Heart right ventricle (tissue), 16 donors: ENCODE measurements around the gene TTLL10. TPM values are rescaled to one million over a fixed set of nuclear protein-coding genes. Genes with fewer than 3 reads are reported as not detected.

Experiments used
- ATAC-seq, 8 donors: fragments of 200-7000 bp; cut with Tn5 transposase; one replicate each; pipeline ENCODE4 v1.9.1; 2020; ENCODE audit warnings: mild to moderate bottlenecking in 8 of 8, moderate library complexity in 8 of 8, moderate number of reproducible peaks in 1 of 8
- DNase-seq, 2 donors: peaks; one replicate each; pipeline ENCODE4 v3.0.0-alpha.2; 2020
- H3K27ac ChIP-seq, 10 donors: fragments of 200-600 bp; sonication (generic) in 2 of 10; one replicate each; pipeline versions ENCODE4 v1.5.0 to v1.8.0; 2020 to 2022; ENCODE audit warnings: mild to moderate bottlenecking in 3 of 10
- H3K27me3 ChIP-seq, 7 donors: fragments of 200-600 bp; one replicate each; pipeline ENCODE4 v1.8.0; 2021 to 2022; ENCODE audit warnings: mild to moderate bottlenecking in 2 of 7
- H3K36me3 ChIP-seq, 9 donors: fragments of 200-600 bp; sonication (generic) in 1 of 9; one replicate each; pipeline versions ENCODE4 v1.5.0 to v1.8.0; 2020 to 2022; ENCODE audit warnings: mild to moderate bottlenecking in 2 of 9
- H3K4me1 ChIP-seq, 9 donors: fragments of 200-600 bp; sonication (generic) in 1 of 9; one replicate each; pipeline versions ENCODE4 v1.5.0 to v1.8.0; 2020 to 2022; ENCODE audit warnings: mild to moderate bottlenecking in 4 of 9
- H3K4me3 ChIP-seq, 10 donors: fragments of 200-600 bp; sonication (generic) in 2 of 10; one replicate each; pipeline versions ENCODE4 v1.5.0 to v1.8.0; 2020 to 2022; ENCODE audit warnings: mild to moderate bottlenecking in 7 of 10, moderate library complexity in 2 of 10
- H3K9me3 ChIP-seq, 11 donors: fragments of 200-600 bp in 10 of 11; sonication (generic) in 2 of 11; one replicate each; pipeline versions ENCODE4 v1.5.0 to v1.8.0; 2013 to 2022; ENCODE audit warnings: mild to moderate bottlenecking in 2 of 11, control low read depth in 1 of 11, moderate library complexity in 1 of 11
- WGBS, 2 donors: extraction: QIAGEN DNeasy Blood & Tissue Kit; methylation state at CpG; one replicate each; pipeline ENCODE4 v1.1.7; 2013; ENCODE audit warnings: inconsistent platforms in 1 of 2; 5-methylcytosine and 5-hydroxymethylcytosine counted together
- intact Hi-C, 10 donors: fragments of 100-400 bp; cut with DNase I; formaldehyde crosslinking; loops; one replicate each; pipeline versions ENCODE4 v1.11.1 to v1.14.2; 2022
- polyA plus RNA-seq, 2 donors: library from polyadenylated mRNA; stranded (reverse); fragments of 200-250 nt; gene quantifications; one replicate each; pipeline ENCODE4 v1.2.3, GENCODE V29; 2013
- total RNA-seq, 10 donors: library from RNA; stranded (reverse); fragmentation: NEBNext Ultra II Directional in 3 of 10; extraction: Animal tissue kit (Norgen Biotek cat#: 25700) in 3 of 10; gene quantifications; one replicate each; pipeline versions ENCODE4 v1.2.1 to v1.2.4, GENCODE V29; 2021 to 2023
- TF ChIP-seq, protein P1 (sequence below), 9 donors: fragments of 200-600 bp; sonication (generic) in 2 of 9; IDR thresholded peaks; one replicate each; pipeline versions ENCODE4 v1.5.0 to v1.8.0; 2021 to 2022; ENCODE audit warnings: antibody characterized with exemption in 9 of 9, mild to moderate bottlenecking in 5 of 9, moderate library complexity in 1 of 9
- donor health status: Arrhythmogenic right ventricular cardiomyopathy.
- donor health status: ischemic (EF 13 %, LVEDD 7.1; RV severe dilation, severe dysfunction).
- donor health status: healthy with polysubstance abuse.
- donor health status: DM: no; HTN: yes; CAD: no.
- donor health status: DM: no; HTN: no; CAD: no.
- donor health status: ischemic (EF 25% LVEDD 6.9; RV normal size, moderate dysfunction).
- donor health status: ischemic (EF 25% LVEDD 5.7; RV mildly dilated, moderate dysfunction).
- donor health status: healthy.
- donor health status: DM: yes; HTN: yes; CAD: no.
- donor health status: Ischemic cardiomyopathy.
- donor health status: ischemic (EF 35%, LVEDD 5.7; RV mildly dilated, moderate dysfunction).
- donor health status: nonischemic (EF 11% LVEDD 7.7; RV severe dilation, severe dysfunction).
- donor health status: DM: yes; HTN: yes; CAD: no.
- donor health status: PGD.
- donor health status: ischemic (EF 29% LVEDD 5.4; RV normal size, mild dysfunction).
- donor health status: nonischemic (EF 23%, LVEDD 6.1; RV moderate dilation, normal function).

TTLL10 gene
- total and polyA plus RNA-seq, 12 donors, result 0.09 to 0.53 (median 0.26) TPM; not detected in 3

DNA sequence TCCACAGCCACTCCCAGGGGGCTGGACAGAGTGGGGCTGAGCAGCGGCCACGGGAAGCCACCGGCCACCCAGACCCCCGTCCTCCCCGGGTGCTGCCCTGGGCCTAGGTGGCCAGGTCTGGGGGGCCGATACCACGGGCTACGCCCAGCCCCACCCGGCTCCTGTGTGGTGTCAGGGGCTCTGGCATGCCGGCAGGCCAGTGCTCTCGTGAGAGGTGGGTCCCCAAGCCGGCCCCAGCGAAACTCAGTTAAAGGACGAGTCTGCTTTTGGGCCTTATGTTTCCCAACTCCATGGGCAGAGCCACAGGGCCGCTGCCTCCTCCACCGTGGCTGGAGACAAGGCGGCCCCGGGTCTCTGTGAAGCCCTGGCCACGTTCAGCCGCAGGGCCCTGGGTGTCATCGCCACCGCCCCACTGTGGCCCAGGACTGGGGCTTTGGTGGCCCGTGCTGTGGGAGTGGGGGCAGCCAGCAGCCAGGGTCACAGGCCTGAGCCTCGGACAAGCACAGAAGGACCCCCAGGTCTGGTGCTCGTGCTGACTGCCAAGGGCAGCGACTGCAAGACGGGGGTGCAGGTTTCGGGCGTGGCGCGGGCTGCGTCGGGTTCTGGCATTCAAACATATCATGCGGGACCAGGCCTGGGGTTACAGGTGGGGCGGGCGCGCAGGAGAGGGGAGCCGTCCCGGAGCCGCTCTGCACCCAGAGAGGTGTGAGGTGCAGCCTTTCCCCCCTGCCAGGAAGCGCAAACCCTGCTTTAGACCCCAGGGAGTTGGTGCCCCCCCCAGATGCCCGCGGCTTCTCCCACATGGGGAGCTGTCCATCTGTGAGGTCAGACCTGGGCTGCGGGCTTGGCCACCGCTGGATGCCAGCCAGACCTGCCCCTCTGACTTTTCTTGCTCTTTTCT, 45.9 kb upstream of the TTLL10 start:
- DNase-seq (no peak), ATAC-seq (peak in 1 of 8 donors; percentile 22)
- Histone ChIP-seq H3K27me3 (peaks cover 0 to 3% (median 0%) of the 10 kb centered on the region in 7 donors), H3K4me3 (no peak overlapping the region), H3K9me3 (no peaks in the 10 kb centered on the region), H3K27ac (no peak overlapping the region), H3K4me1 (peaks cover 0 to 2% (median 0%) of the 10 kb centered on the region in 9 donors), H3K36me3 (no peaks in the 10 kb centered on the region)
- WGBS, 2 donors, result 86 to 87% methylated on average over 42 to 45 of the region's 45 CpGs
- TF ChIP-seq, protein P1, sequence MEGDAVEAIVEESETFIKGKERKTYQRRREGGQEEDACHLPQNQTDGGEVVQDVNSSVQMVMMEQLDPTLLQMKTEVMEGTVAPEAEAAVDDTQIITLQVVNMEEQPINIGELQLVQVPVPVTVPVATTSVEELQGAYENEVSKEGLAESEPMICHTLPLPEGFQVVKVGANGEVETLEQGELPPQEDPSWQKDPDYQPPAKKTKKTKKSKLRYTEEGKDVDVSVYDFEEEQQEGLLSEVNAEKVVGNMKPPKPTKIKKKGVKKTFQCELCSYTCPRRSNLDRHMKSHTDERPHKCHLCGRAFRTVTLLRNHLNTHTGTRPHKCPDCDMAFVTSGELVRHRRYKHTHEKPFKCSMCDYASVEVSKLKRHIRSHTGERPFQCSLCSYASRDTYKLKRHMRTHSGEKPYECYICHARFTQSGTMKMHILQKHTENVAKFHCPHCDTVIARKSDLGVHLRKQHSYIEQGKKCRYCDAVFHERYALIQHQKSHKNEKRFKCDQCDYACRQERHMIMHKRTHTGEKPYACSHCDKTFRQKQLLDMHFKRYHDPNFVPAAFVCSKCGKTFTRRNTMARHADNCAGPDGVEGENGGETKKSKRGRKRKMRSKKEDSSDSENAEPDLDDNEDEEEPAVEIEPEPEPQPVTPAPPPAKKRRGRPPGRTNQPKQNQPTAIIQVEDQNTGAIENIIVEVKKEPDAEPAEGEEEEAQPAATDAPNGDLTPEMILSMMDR (IDR thresholded peaks at IDR 0.05), result no peak
- intact Hi-C loops, result loop anchor here in 3 of 10 donors (10.0 kb wide), 2 partner anchors 117 to 167 kb away; partner anchors contain the start of gene C1QTNF12 (in 2 of the 3)

DNA sequence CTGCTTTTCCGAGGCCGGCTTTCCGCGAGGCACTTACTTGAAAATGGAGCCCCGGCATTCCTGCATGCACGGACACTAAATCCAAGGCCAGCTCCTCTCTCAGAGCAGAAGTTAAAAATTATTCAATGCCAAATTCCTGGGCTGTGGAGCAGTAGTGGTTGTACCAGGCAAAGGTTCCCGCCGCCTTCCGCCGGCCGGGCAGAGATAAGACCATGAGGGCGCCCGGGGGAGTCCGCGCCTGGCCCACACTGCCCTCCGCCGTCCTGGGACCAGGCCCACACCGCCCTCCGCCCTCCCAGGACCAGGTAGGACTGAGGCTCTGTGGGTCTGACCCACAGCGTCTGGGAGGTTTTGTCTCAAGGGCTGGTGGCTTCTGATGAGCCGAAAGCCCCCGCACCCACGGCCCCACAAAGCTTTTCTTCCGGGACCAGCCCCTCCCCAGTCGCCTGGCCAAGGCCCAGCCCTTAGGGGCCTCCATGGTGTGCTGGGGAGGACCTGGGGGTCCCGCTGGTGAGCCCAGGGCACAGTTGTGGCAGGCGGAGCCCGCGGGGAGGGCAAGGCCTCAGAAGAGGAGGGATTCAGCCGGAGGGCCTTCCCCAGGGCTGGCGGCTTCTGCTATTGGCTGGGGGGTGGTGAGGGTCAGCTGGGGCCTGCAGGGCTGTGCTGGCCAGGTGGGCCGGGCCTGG, 45.1 kb upstream of the TTLL10 start:
- ATAC-seq (peak in 1 of 8 donors; percentile 30), DNase-seq (no peak)
- Histone ChIP-seq H3K4me1 (peaks cover 0 to 10% (median 0%) of the 10 kb centered on the region in 9 donors), H3K9me3 (no peaks in the 10 kb centered on the region), H3K4me3 (no peak overlapping the region), H3K27ac (no peak overlapping the region), H3K36me3 (no peaks in the 10 kb centered on the region), H3K27me3 (peaks cover 0 to 3% (median 0%) of the 10 kb centered on the region in 7 donors)
- intact Hi-C loops, result loop anchor here in 3 of 10 donors (10.0 kb wide), 2 partner anchors 116 to 166 kb away; partner anchors contain the start of gene C1QTNF12 (in 2 of the 3)
- WGBS, 2 donors, result 82 to 83% methylated on average over 32 of the region's 32 CpGs
- TF ChIP-seq, protein P1 (IDR thresholded peaks at IDR 0.05), result no peak

GRCh38 chr1:1129381-1129821, 44.3 kb upstream of the TTLL10 start:
- intact Hi-C loops, result loop anchor here in 3 of 10 donors (10.0 kb wide), 2 partner anchors 115 to 165 kb away; partner anchors contain the start of gene C1QTNF12 (in 2 of the 3)

More at GRCh38 chr1:1129381-1129821, 44.3 kb upstream of the TTLL10 start:
- Histone ChIP-seq H3K27me3 (peaks cover 0 to 3% (median 0%) of the 10 kb centered on the region in 7 donors), H3K4me3 (no peak overlapping the region), H3K9me3 (no peaks in the 10 kb centered on the region), H3K4me1 (peaks cover 0 to 11% (median 0%) of the 10 kb centered on the region in 9 donors), H3K36me3 (no peaks in the 10 kb centered on the region), H3K27ac (no peak overlapping the region)
- ATAC-seq (no peak), DNase-seq (no peak)
- WGBS, 2 donors, result 85 to 88% methylated on average over 19 of the region's 19 CpGs
- TF ChIP-seq, protein P1 (IDR thresholded peaks at IDR 0.05), result no peak
